OCI-LY1 (cell line): ENCODE measurements around the gene AGAP3.
A peak's percentile ranks its signal among the peaks of the same experiment; 100 is the strongest.

Source experiments
- H2AFZ ChIP-seq: fragments of 200-600 bp; sonication (generic), shearing (Covaris generic); 2 replicates; pipeline ENCODE4 v1.6.0; 2014; ENCODE audit warnings: antibody characterized with exemption, mild to moderate bottlenecking, low read length
- H3F3A ChIP-seq: fragments of 200-600 bp; sonication (generic), shearing (Covaris generic); 2 replicates; pipeline ENCODE4 v1.6.0; 2014; ENCODE audit warnings: mild to moderate bottlenecking, antibody characterized with exemption, low read length, moderate library complexity; ENCODE audit not compliant: insufficient read depth
- H3K27ac ChIP-seq: fragments of 200-600 bp; sonication (generic); 2 replicates; pipeline ENCODE4 v1.5.1; 2014; ENCODE audit warnings: low read length, mixed run types, mild to moderate bottlenecking, low read depth; ENCODE audit not compliant: poor library complexity, severe bottlenecking
- H3K27me3 ChIP-seq: fragments of 200-600 bp; sonication (generic); 2 replicates; pipeline ENCODE4 v1.6.0; 2014; ENCODE audit warnings: antibody characterized with exemption, mild to moderate bottlenecking, low read length, moderate library complexity; ENCODE audit not compliant: insufficient read depth
- H3K36me3 ChIP-seq: fragments of 200-600 bp; sonication (generic); 2 replicates; pipeline ENCODE4 v1.6.1; 2014; ENCODE audit warnings: mild to moderate bottlenecking, antibody characterized with exemption, low read length, moderate library complexity, mixed read lengths; ENCODE audit not compliant: insufficient read depth
- H3K4me1 ChIP-seq: fragments of 200-600 bp; sonication (generic); 2 replicates; pipeline ENCODE4 v1.5.1; 2014; ENCODE audit warnings: mild to moderate bottlenecking, low read length, moderate library complexity; ENCODE audit not compliant: insufficient read depth, severe bottlenecking
- H3K4me2 ChIP-seq: fragments of 200-600 bp; sonication (generic), shearing (Covaris generic); 2 replicates; pipeline ENCODE4 v1.6.1; 2014; ENCODE audit warnings: low read length
- H3K4me3 ChIP-seq: fragments of 200-600 bp; sonication (generic); 2 replicates; pipeline ENCODE4 v1.5.1; 2014; ENCODE audit warnings: low read length, low read depth, mild to moderate bottlenecking, mixed read lengths; ENCODE audit not compliant: poor library complexity, severe bottlenecking
- H3K79me2 ChIP-seq: fragments of 200-600 bp; shearing (Covaris generic); 2 replicates; pipeline ENCODE4 v1.6.1; 2016; ENCODE audit warnings: mixed run types, low read length, mixed read lengths; ENCODE audit not compliant: insufficient read depth
- H3K9ac ChIP-seq: fragments of 200-600 bp; sonication (generic), shearing (Covaris generic); 2 replicates; pipeline ENCODE4 v1.6.1; 2014; ENCODE audit warnings: mild to moderate bottlenecking, low read length, mixed read lengths
- H3K9me2 ChIP-seq: fragments of 200-600 bp; sonication (generic), shearing (Covaris generic); 2 replicates; pipeline ENCODE4 v1.6.1; 2014; ENCODE audit warnings: low read depth, mild to moderate bottlenecking, low read length, mixed read lengths
- H3K9me3 ChIP-seq: fragments of 200-600 bp; shearing (Covaris generic); 2 replicates; pipeline ENCODE4 v1.6.1; 2014; ENCODE audit warnings: low read length, mixed read lengths
- H4K20me1 ChIP-seq: fragments of 200-600 bp; sonication (generic), shearing (Covaris generic); 2 replicates; pipeline ENCODE4 v1.6.0; 2016; ENCODE audit warnings: mild to moderate bottlenecking, low read length; ENCODE audit not compliant: insufficient read depth
- CTCF ChIP-seq: fragments of 200-600 bp; sonication (generic), shearing (Covaris generic); IDR thresholded peaks from 2 replicates; pipeline ENCODE4 v1.5.1; 2017; ENCODE audit warnings: mild to moderate bottlenecking, antibody characterized with exemption, low read length, moderate library complexity, mixed read lengths
- EZH2 ChIP-seq: fragments of 200-600 bp; sonication (generic), shearing (Covaris generic); IDR thresholded peaks from 2 replicates; pipeline ENCODE4 v1.8.0; 2017; ENCODE audit warnings: borderline replicate concordance, mixed run types, mild to moderate bottlenecking, antibody characterized with exemption, low read length, moderate library complexity, mixed read lengths

The AGAP3 gene

GRCh38 chr7:151057989-151058780 is 28.1 kb upstream of the AGAP3 start:
- Histone ChIP-seq H4K20me1 (no peaks in the 10 kb centered on the region), H3K27ac (peak overlapping the region; percentile 82), H3F3A (0 out of 2 replicates have a peak, but pooled peaks cover 7% of the 10 kb centered on the region), H3K36me3 (peaks cover 3% of the 10 kb centered on the region; the same call in 1 of the 2 replicates), H3K4me2 (peak overlapping the region; percentile 85), H3K4me3 (peak overlapping the region; percentile 90), H3K9me3 (no peaks in the 10 kb centered on the region), H3K9me2 (no peaks in the 10 kb centered on the region), H3K4me1 (peaks cover 41% of the 10 kb centered on the region), H2AFZ (0 out of 2 replicates have a peak overlapping the region, but pooled peaks have one; percentile 5), H3K27me3 (no peaks in the 10 kb centered on the region), H3K9ac (peak overlapping the region; percentile 79), H3K79me2 (no peaks in the 10 kb centered on the region; the same call in 1 of the 2 replicates)
- TF ChIP-seq EZH2 (no peak), CTCF (no peak)

GRCh38 chr7:151058781-151059366 is 27.4 kb upstream of the AGAP3 start:
- Histone ChIP-seq H3K36me3 (peaks cover 3% of the 10 kb centered on the region; the same call in 1 of the 2 replicates), H2AFZ (0 out of 2 replicates have a peak overlapping the region, but pooled peaks have one; percentile 5), H3K9me3 (no peaks in the 10 kb centered on the region), H3K4me3 (peak overlapping the region; percentile 90), H4K20me1 (no peaks in the 10 kb centered on the region), H3F3A (0 out of 2 replicates have a peak, but pooled peaks cover 7% of the 10 kb centered on the region), H3K4me1 (peaks cover 41% of the 10 kb centered on the region), H3K79me2 (no peaks in the 10 kb centered on the region; the same call in 1 of the 2 replicates), H3K27me3 (no peaks in the 10 kb centered on the region), H3K4me2 (peak overlapping the region; percentile 85), H3K9me2 (no peaks in the 10 kb centered on the region), H3K27ac (peak overlapping the region; percentile 82), H3K9ac (peak overlapping the region; percentile 79)
- no peak for TF ChIP-seq EZH2
- TF ChIP-seq CTCF, result no peak

GRCh38 chr7:151059367-151060112 is 26.7 kb upstream of the AGAP3 start, which contains the start of gene SLC4A2:
Gene SLC4A2, plus strand, starts transcription at chr7:151059589. Its CDS starts 2,399 bp downstream, at chr7:151061988.
- H3K4me1 ChIP-seq, result peaks cover 41% of the 10 kb centered on the region
- peak within 1 kb of the TSS; percentile 90 for H3K4me3 ChIP-seq
- 0 out of 2 replicates have a peak within 1 kb of the TSS, but pooled peaks have one; percentile 5 for H2AFZ ChIP-seq

More at GRCh38 chr7:151059367-151060112, 26.7 kb upstream of the AGAP3 start, which contains the start of gene SLC4A2:
- peaks cover 6% of the 10 kb centered on the region for H3K36me3 ChIP-seq
- peak within 1 kb of the TSS; percentile 82 for H3K27ac ChIP-seq
- H3K9ac ChIP-seq, result peak within 1 kb of the TSS; percentile 79
- peak within 1 kb of the TSS; percentile 85 for H3K4me2 ChIP-seq
- 0 out of 2 replicates have a peak, but pooled peaks cover 7% of the 10 kb centered on the region for H3F3A ChIP-seq
- no peaks in the 10 kb centered on the region for H4K20me1 ChIP-seq
- no peaks in the 10 kb centered on the region; the same call in 1 of the 2 replicates for H3K79me2 ChIP-seq
- no peaks in the 10 kb centered on the region for H3K9me3 ChIP-seq
- H3K9me2 ChIP-seq, result no peaks in the 10 kb centered on the region
- TF ChIP-seq CTCF (peak; percentile 68), EZH2 (no peak)
- H3K27me3 ChIP-seq, result no peaks in the 10 kb centered on the region
